Measurements from ENCODE around the gene OSBPL1A.

Gene OSBPL1A

GRCh38 chr18:24249716-24250115, 147.9 kb downstream of the OSBPL1A start:
- H3K9me3 ChIP-seq (ENCODE audit: severe bottlenecking), result no peaks in the 10 kb centered on the region
- no peaks in the 10 kb centered on the region for H3K27me3 ChIP-seq (ENCODE audit: insufficient read depth, poor library complexity, severe bottlenecking)
- no peaks in the 10 kb centered on the region for H3K4me1 ChIP-seq (ENCODE audit: insufficient read depth, poor library complexity, severe bottlenecking)
- TF ChIP-seq, protein P1, sequence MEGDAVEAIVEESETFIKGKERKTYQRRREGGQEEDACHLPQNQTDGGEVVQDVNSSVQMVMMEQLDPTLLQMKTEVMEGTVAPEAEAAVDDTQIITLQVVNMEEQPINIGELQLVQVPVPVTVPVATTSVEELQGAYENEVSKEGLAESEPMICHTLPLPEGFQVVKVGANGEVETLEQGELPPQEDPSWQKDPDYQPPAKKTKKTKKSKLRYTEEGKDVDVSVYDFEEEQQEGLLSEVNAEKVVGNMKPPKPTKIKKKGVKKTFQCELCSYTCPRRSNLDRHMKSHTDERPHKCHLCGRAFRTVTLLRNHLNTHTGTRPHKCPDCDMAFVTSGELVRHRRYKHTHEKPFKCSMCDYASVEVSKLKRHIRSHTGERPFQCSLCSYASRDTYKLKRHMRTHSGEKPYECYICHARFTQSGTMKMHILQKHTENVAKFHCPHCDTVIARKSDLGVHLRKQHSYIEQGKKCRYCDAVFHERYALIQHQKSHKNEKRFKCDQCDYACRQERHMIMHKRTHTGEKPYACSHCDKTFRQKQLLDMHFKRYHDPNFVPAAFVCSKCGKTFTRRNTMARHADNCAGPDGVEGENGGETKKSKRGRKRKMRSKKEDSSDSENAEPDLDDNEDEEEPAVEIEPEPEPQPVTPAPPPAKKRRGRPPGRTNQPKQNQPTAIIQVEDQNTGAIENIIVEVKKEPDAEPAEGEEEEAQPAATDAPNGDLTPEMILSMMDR (IDR thresholded peaks at IDR 0.05; ENCODE audit: poor library complexity, severe bottlenecking), result no peak
- ATAC-seq (ENCODE audit: low read depth) (no peak), DNase-seq (ENCODE audit: low spot score) (no peak)
- no peak overlapping the region for H3K27ac ChIP-seq (ENCODE audit: poor library complexity, severe bottlenecking)
- no peaks in the 10 kb centered on the region for H3K36me3 ChIP-seq (ENCODE audit: low read depth)
- no peak overlapping the region for H3K4me3 ChIP-seq (ENCODE audit: severe bottlenecking)

- TF ChIP-seq, protein P1 (IDR thresholded peaks at IDR 0.05; ENCODE audit: poor library complexity, severe bottlenecking), result no peak
- Histone ChIP-seq H3K27ac (ENCODE audit: poor library complexity, severe bottlenecking) (no peak overlapping the region), H3K9me3 (ENCODE audit: severe bottlenecking) (no peaks in the 10 kb centered on the region), H3K4me3 (ENCODE audit: severe bottlenecking) (no peak overlapping the region), H3K36me3 (ENCODE audit: low read depth) (no peaks in the 10 kb centered on the region), H3K4me1 (ENCODE audit: insufficient read depth, poor library complexity, severe bottlenecking) (no peaks in the 10 kb centered on the region), H3K27me3 (ENCODE audit: insufficient read depth, poor library complexity, severe bottlenecking) (no peaks in the 10 kb centered on the region)
- ATAC-seq (ENCODE audit: low read depth) (no peak), DNase-seq (ENCODE audit: low spot score) (no peak)
Observed at GRCh38 chr18:24248359-24248758, 149.3 kb downstream of the OSBPL1A start.

DNA sequence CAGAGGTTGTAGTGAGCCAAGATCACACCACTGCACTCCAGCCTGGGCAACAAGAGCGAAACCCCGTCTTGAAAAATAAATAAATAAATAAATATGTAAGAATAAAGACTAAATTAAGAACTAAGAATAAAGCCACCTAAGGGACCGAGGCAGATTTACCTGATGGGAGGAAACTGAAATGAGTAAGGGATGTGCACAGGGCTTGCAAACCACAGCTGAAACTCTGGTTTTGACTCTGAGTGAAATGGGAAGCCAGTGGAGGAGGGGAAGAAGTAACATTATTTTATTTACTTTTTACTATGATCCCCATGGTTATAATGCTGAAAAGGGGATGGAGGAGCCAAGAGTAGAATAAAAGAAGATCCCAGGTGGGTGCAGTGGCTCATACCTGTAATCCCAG, 151.5 kb downstream of the OSBPL1A start:
- H3K9me3 ChIP-seq (ENCODE audit: severe bottlenecking), result no peaks in the 10 kb centered on the region
- TF ChIP-seq, protein P1 (IDR thresholded peaks at IDR 0.05; ENCODE audit: poor library complexity, severe bottlenecking), result no peak
- DNase-seq (ENCODE audit: low spot score), result no peak
- H3K4me3 ChIP-seq (ENCODE audit: severe bottlenecking), result no peak overlapping the region
- H3K36me3 ChIP-seq (ENCODE audit: low read depth), result no peaks in the 10 kb centered on the region
- no peak for ATAC-seq (ENCODE audit: low read depth)
- H3K27ac ChIP-seq (ENCODE audit: poor library complexity, severe bottlenecking), result no peak overlapping the region
- H3K27me3 ChIP-seq (ENCODE audit: insufficient read depth, poor library complexity, severe bottlenecking), result no peaks in the 10 kb centered on the region
- H3K4me1 ChIP-seq (ENCODE audit: insufficient read depth, poor library complexity, severe bottlenecking), result no peaks in the 10 kb centered on the region

- no peaks in the 10 kb centered on the region for H3K27me3 ChIP-seq (ENCODE audit: insufficient read depth, poor library complexity, severe bottlenecking)
- DNase-seq (ENCODE audit: low spot score), result no peak
- H3K4me1 ChIP-seq (ENCODE audit: insufficient read depth, poor library complexity, severe bottlenecking), result no peaks in the 10 kb centered on the region
- H3K36me3 ChIP-seq (ENCODE audit: low read depth), result no peaks in the 10 kb centered on the region
- no peak for ATAC-seq (ENCODE audit: low read depth)
- no peak overlapping the region for H3K4me3 ChIP-seq (ENCODE audit: severe bottlenecking)
- H3K27ac ChIP-seq (ENCODE audit: poor library complexity, severe bottlenecking), result no peak overlapping the region
- TF ChIP-seq, protein P1 (IDR thresholded peaks at IDR 0.05; ENCODE audit: poor library complexity, severe bottlenecking), result no peak
- no peaks in the 10 kb centered on the region for H3K9me3 ChIP-seq (ENCODE audit: severe bottlenecking)
Observed at GRCh38 chr18:24244698-24245097, 152.9 kb downstream of the OSBPL1A start.

GRCh38 chr18:24243677-24244076, 153.9 kb downstream of the OSBPL1A start:
- TF ChIP-seq, protein P1 (IDR thresholded peaks at IDR 0.05; ENCODE audit: poor library complexity, severe bottlenecking), result no peak
- ATAC-seq (ENCODE audit: low read depth) (no peak), DNase-seq (ENCODE audit: low spot score) (no peak)
- Histone ChIP-seq H3K27me3 (ENCODE audit: insufficient read depth, poor library complexity, severe bottlenecking) (no peaks in the 10 kb centered on the region), H3K36me3 (ENCODE audit: low read depth) (no peaks in the 10 kb centered on the region), H3K4me1 (ENCODE audit: insufficient read depth, poor library complexity, severe bottlenecking) (no peaks in the 10 kb centered on the region), H3K9me3 (ENCODE audit: severe bottlenecking) (no peaks in the 10 kb centered on the region), H3K27ac (ENCODE audit: poor library complexity, severe bottlenecking) (no peak overlapping the region), H3K4me3 (ENCODE audit: severe bottlenecking) (no peak overlapping the region)
